HepG2 (cell line): ENCODE data around the gene PPP1R15B. TPM values are rescaled to one million over a fixed set of nuclear protein-coding genes. Genes with fewer than 3 reads are reported as not detected.

ENCODE experiments used
- BCLAF1 ChIP-seq: fragments of 450-650 bp; IDR thresholded peaks from 2 replicates; pipeline ENCODE4 v1.6.1; 2017; ENCODE audit warnings: mild to moderate bottlenecking
- CC2D1A ChIP-seq: sonication (generic); formaldehyde crosslinking; IDR thresholded peaks from 2 replicates; pipeline ENCODE4 v1.8.1; 2023; ENCODE audit warnings: mild to moderate bottlenecking, missing genetic modification reagents
- HDAC1 ChIP-seq: sonication (generic); formaldehyde crosslinking; IDR thresholded peaks from 2 replicates; pipeline ENCODE4 v1.5.1; 2020; ENCODE audit warnings: mild to moderate bottlenecking, missing genetic modification reagents
- KMT2A ChIP-seq: sonication (generic); formaldehyde crosslinking; IDR thresholded peaks from 2 replicates; pipeline ENCODE4 v1.4.0; 2020; ENCODE audit warnings: missing genetic modification reagents
- MAZ ChIP-seq, 2 experiments: sonication (generic) in 1 of 2; formaldehyde crosslinking in 1 of 2; IDR thresholded peaks; 2 replicates each; pipeline versions ENCODE4 v1.5.0 to v1.6.1; 2012 to 2020; ENCODE audit warnings: low read depth in 2 of 2, mild to moderate bottlenecking in 2 of 2, borderline replicate concordance in 1 of 2, improper control_type of control experiment in 1 of 2, low read length in 1 of 2, missing genetic modification reagents in 1 of 2, moderate library complexity in 1 of 2
- MIXL1 ChIP-seq: IDR thresholded peaks from 2 replicates; pipeline ENCODE4 v1.6.1; 2016
- MTF1 ChIP-seq: sonication (generic); formaldehyde crosslinking; IDR thresholded peaks from 2 replicates; pipeline ENCODE4 v1.5.0; 2020; ENCODE audit warnings: missing genetic modification reagents
- NR3C1 ChIP-seq: sonication (generic); formaldehyde crosslinking; IDR thresholded peaks from 2 replicates; pipeline ENCODE4 v1.4.0; 2020; ENCODE audit warnings: missing genetic modification reagents
- PAF1 ChIP-seq: IDR thresholded peaks from 2 replicates; pipeline ENCODE4 v1.6.1; 2016; ENCODE audit warnings: missing genetic modification reagents, missing compliant biosample characterization
- SSRP1 ChIP-seq: IDR thresholded peaks from 2 replicates; pipeline ENCODE4 v1.6.1; 2016; ENCODE audit warnings: control low read depth
- ZNF138 ChIP-seq: sonication (generic); formaldehyde crosslinking; IDR thresholded peaks from 2 replicates; pipeline ENCODE4 v1.5.0; 2020; ENCODE audit warnings: mild to moderate bottlenecking, low read depth, missing genetic modification reagents
- ZNF224 ChIP-seq: sonication (generic); formaldehyde crosslinking; IDR thresholded peaks from 2 replicates; pipeline ENCODE4 v1.5.0; 2020; ENCODE audit warnings: mild to moderate bottlenecking, missing genetic modification reagents
- ZNF512 ChIP-seq: sonication (generic); formaldehyde crosslinking; IDR thresholded peaks from 2 replicates; pipeline ENCODE4 v1.4.0; 2020; ENCODE audit warnings: mild to moderate bottlenecking, missing genetic modification reagents
- ZNF766 ChIP-seq: sonication (generic); formaldehyde crosslinking; IDR thresholded peaks from 2 replicates; pipeline ENCODE4 v1.5.0; 2020; ENCODE audit warnings: missing genetic modification reagents, borderline replicate concordance
- polyA plus RNA-seq, 8 experiments: library from polyadenylated mRNA; depleted of rRNA in 3 of 8; stranded (reverse) in 7 of 8; unstranded in 1 of 8; fragments of >200 nt; fragmentation: Illumina TruSeq in 4 of 8; extraction: Trizol in 4 of 8; gene quantifications; 2 replicates each; pipeline versions ENCODE4 v1.2.1 to v1.2.3, GENCODE V29; 2011 to 2016; ENCODE audit warnings: low read depth in 4 of 8, missing spikeins in 1 of 8, mixed read lengths in 1 of 8; ENCODE audit not compliant: insufficient read depth in 1 of 8
- total RNA-seq, 5 experiments: library from RNA; depleted of rRNA; stranded (reverse); fragments of >200 nt; fragmentation: Illumina TruSeq; extraction: Trizol; gene quantifications; 2 replicates each; pipeline ENCODE4 v1.2.3, GENCODE V29; 2016; ENCODE audit warnings: low read depth in 1 of 5
- TF ChIP-seq, protein P1 (sequence below): sonication (generic); formaldehyde crosslinking; IDR thresholded peaks from 2 replicates; pipeline ENCODE4 v1.5.0; 2020; ENCODE audit warnings: mild to moderate bottlenecking, low read depth, missing genetic modification reagents, borderline replicate concordance
- TF ChIP-seq, protein P2 (sequence below): sonication (generic); formaldehyde crosslinking; IDR thresholded peaks from 2 replicates; pipeline ENCODE4 v1.9.0; 2021; ENCODE audit warnings: missing genetic modification reagents, mild to moderate bottlenecking, borderline replicate concordance
- TF ChIP-seq, protein P3 (sequence below): sonication (generic); formaldehyde crosslinking; IDR thresholded peaks from 2 replicates; pipeline ENCODE4 v1.4.0; 2020; ENCODE audit warnings: missing genetic modification reagents

Gene PPP1R15B
- total and polyA plus RNA-seq, 2 of the 13 experiments (the other 11 are each of a cell fraction or from before 2014, with no cell fraction given): 13.4 to 23.8 TPM

GRCh38 chr1:204411451-204412204 is at the start of gene PPP1R15B (continued):
- TF ChIP-seq ZNF512 (CRISPR knock-in tag) (no peak), PAF1 (CRISPR knock-in tag) (no peak), MAZ (IDR thresholded peaks at IDR 0.05; ENCODE audit: borderline replicate concordance, low read depth, low read length) (peak; percentile 59; the same call in 1 of the 2 replicates), MAZ (CRISPR knock-in tag; IDR thresholded peaks at IDR 0.05; ENCODE audit: low read depth) (peak; percentile 78), MIXL1 (CRISPR knock-in tag) (peak; percentile 27; the same call in 1 of the 2 replicates), NR3C1 (CRISPR knock-in tag) (no peak), CC2D1A (CRISPR knock-in tag) (no peak), ZNF138 (CRISPR knock-in tag) (no peak; the same call in 1 of the 2 replicates), MTF1 (CRISPR knock-in tag) (no peak), KMT2A (CRISPR knock-in tag) (peak; percentile 88; the same call in 1 of the 2 replicates), SSRP1 (no peak), ZNF766 (CRISPR knock-in tag) (peak; percentile 67; the same call in 1 of the 2 replicates), ZNF224 (CRISPR knock-in tag) (0 out of 2 replicates have a peak, but pooled peaks have one; percentile 56), BCLAF1 (no peak), HDAC1 (CRISPR knock-in tag) (peak; percentile 83)
- TF ChIP-seq, protein P1, sequence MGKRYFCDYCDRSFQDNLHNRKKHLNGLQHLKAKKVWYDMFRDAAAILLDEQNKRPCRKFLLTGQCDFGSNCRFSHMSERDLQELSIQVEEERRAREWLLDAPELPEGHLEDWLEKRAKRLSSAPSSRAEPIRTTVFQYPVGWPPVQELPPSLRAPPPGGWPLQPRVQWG (CRISPR knock-in tag): no peak
- TF ChIP-seq, protein P2, sequence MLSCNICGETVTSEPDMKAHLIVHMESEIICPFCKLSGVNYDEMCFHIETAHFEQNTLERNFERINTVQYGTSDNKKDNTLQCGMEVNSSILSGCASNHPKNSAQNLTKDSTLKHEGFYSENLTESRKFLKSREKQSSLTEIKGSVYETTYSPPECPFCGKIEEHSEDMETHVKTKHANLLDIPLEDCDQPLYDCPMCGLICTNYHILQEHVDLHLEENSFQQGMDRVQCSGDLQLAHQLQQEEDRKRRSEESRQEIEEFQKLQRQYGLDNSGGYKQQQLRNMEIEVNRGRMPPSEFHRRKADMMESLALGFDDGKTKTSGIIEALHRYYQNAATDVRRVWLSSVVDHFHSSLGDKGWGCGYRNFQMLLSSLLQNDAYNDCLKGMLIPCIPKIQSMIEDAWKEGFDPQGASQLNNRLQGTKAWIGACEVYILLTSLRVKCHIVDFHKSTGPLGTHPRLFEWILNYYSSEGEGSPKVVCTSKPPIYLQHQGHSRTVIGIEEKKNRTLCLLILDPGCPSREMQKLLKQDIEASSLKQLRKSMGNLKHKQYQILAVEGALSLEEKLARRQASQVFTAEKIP (CRISPR knock-in tag): no peak
- TF ChIP-seq, protein P3, sequence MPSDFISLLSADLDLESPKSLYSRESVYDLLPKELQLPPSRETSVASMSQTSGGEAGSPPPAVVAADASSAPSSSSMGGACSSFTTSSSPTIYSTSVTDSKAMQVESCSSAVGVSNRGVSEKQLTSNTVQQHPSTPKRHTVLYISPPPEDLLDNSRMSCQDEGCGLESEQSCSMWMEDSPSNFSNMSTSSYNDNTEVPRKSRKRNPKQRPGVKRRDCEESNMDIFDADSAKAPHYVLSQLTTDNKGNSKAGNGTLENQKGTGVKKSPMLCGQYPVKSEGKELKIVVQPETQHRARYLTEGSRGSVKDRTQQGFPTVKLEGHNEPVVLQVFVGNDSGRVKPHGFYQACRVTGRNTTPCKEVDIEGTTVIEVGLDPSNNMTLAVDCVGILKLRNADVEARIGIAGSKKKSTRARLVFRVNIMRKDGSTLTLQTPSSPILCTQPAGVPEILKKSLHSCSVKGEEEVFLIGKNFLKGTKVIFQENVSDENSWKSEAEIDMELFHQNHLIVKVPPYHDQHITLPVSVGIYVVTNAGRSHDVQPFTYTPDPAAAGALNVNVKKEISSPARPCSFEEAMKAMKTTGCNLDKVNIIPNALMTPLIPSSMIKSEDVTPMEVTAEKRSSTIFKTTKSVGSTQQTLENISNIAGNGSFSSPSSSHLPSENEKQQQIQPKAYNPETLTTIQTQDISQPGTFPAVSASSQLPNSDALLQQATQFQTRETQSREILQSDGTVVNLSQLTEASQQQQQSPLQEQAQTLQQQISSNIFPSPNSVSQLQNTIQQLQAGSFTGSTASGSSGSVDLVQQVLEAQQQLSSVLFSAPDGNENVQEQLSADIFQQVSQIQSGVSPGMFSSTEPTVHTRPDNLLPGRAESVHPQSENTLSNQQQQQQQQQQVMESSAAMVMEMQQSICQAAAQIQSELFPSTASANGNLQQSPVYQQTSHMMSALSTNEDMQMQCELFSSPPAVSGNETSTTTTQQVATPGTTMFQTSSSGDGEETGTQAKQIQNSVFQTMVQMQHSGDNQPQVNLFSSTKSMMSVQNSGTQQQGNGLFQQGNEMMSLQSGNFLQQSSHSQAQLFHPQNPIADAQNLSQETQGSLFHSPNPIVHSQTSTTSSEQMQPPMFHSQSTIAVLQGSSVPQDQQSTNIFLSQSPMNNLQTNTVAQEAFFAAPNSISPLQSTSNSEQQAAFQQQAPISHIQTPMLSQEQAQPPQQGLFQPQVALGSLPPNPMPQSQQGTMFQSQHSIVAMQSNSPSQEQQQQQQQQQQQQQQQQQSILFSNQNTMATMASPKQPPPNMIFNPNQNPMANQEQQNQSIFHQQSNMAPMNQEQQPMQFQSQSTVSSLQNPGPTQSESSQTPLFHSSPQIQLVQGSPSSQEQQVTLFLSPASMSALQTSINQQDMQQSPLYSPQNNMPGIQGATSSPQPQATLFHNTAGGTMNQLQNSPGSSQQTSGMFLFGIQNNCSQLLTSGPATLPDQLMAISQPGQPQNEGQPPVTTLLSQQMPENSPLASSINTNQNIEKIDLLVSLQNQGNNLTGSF (CRISPR knock-in tag): no peak; the same call in 1 of the 2 replicates
